ENCODE results near the gene SLC6A20.

DNA sequence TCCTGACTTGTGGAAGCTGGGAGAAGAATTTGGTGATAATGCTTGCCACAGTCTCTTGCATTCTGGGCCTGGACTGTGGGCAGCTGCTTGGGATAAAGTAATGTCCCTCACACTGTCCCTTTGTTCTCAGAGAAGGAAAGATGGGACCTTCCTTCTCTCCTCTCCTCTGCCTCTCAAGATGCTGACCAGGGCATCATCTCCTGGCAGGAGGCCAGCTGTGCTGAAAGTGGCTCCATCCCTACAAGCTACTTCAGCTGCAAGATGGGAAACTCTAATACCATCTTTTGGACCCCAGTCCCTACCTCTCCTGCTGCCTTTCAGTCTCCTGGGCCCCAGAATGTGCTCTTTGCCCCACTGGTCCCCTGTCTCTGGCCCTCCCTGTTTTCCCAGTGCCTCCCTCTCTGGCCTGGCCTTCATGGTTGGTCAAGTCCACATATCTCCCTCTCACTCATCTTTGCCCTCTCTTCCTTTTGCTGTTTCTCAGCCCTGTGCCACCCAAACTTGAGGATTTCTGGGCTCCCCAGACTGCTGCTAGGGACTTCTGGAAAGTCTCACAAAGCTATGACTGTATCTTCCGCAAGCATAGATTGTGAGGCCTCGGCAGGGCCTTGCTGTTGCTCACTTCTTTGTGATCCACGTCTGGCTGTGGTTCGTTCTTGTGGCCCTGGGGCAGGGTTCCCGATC is 7.1 kb upstream of the SLC6A20 start:
- no peak for TF ChIP-seq POLR2A (IDR thresholded peaks at IDR 0.05)
- TF ChIP-seq, protein P1, sequence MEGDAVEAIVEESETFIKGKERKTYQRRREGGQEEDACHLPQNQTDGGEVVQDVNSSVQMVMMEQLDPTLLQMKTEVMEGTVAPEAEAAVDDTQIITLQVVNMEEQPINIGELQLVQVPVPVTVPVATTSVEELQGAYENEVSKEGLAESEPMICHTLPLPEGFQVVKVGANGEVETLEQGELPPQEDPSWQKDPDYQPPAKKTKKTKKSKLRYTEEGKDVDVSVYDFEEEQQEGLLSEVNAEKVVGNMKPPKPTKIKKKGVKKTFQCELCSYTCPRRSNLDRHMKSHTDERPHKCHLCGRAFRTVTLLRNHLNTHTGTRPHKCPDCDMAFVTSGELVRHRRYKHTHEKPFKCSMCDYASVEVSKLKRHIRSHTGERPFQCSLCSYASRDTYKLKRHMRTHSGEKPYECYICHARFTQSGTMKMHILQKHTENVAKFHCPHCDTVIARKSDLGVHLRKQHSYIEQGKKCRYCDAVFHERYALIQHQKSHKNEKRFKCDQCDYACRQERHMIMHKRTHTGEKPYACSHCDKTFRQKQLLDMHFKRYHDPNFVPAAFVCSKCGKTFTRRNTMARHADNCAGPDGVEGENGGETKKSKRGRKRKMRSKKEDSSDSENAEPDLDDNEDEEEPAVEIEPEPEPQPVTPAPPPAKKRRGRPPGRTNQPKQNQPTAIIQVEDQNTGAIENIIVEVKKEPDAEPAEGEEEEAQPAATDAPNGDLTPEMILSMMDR (IDR thresholded peaks at IDR 0.05) = no peak

Measured in Peyer's patch (tissue), 4 donors.